NCI-H510A treated with DMSO at 0.1 percent for 48 hours (cell line): ENCODE results near the gene PAPSS2.

Experiments
- DNase-seq: peaks from one replicate; lab custom pipeline; 2025; lab: John Stamatoyannopoulos, UW

Gene PAPSS2

DNA sequence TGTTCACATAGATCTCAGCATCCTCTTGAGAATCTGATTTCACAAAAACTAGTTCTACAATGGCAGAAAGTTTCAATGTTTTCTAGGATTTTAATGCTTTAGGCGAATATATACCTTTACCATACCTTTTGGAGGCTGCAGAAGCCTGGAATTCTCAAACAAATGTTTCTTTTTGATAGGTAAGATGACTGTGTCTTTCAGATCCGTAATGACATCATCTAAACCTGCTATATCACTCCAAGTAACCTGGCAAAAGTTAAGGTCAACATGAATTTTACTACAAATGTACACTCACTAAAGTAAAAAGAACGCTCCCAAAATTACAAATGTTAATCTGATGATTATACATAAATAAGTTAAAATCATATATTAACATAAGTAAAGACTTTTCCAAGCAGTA, 130.5 kb downstream of the PAPSS2 start:
- no peak for DNase-seq

DNA sequence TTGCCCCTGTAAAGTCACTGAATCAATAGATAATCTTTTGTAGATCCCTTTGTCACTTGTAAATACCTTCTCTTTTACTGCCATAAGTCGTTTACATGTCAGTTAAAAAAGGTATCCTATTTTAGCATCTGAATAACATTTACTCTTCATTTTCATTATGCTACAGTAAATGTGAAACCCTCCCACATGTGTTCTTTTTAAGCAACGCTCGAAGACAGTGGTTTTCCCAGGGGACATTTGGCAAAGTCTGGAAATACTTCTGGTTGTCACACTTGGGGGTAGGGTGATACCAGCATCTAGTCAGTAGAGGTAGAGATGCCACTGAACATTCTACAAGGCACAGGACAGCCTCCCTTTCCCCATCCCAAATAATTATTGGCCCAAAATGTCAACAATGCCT, 134.6 kb downstream of the PAPSS2 start:
- no peak for DNase-seq
